HEK293 (cell line): ENCODE data around the gene SPATA33.

Source experiments
- CTCF ChIA-PET: fragments of 350-600 bp; formaldehyde crosslinking; extraction: SDS; loops from one replicate; lab custom pipeline; 2021; ENCODE audit warnings: antibody characterized with exemption; lab: Yijun Ruan, JAX
- POLR2A ChIA-PET: fragments of 300-600 bp; formaldehyde crosslinking; extraction: SDS; loops from one replicate; lab custom pipeline; 2020; ENCODE audit warnings: antibody characterized with exemption, inconsistent platforms; lab: Yijun Ruan, JAX
- H3K27ac ChIP-seq: fragments of 200-500 bp; sonication (Bioruptor generic); 2 replicates; pipeline ENCODE4 v1.5.1; 2014; ENCODE audit warnings: low read depth, low read length, control low read depth, inconsistent platforms; ENCODE audit errors: extremely low read depth
- H3K36me3 ChIP-seq, 2 experiments: fragments of 200-500 bp in 1 of 2; sonication (Bioruptor generic) in 1 of 2; 1 replicate in 1 of 2; 2 replicates in 1 of 2; pipeline ENCODE4 v1.5.1; 2014 to 2017; ENCODE audit warnings: inconsistent platforms in 2 of 2, low read length in 2 of 2; ENCODE audit not compliant: control insufficient read depth in 2 of 2, insufficient read depth in 1 of 2
- H3K4me1 ChIP-seq: fragments of 200-500 bp; sonication (Bioruptor generic); 2 replicates; pipeline ENCODE4 v1.5.1; 2014; ENCODE audit warnings: mild to moderate bottlenecking, low read length, inconsistent platforms; ENCODE audit not compliant: control insufficient read depth, insufficient read depth
- H3K4me3 ChIP-seq: 2 replicates; pipeline ENCODE4 v1.5.1; 2011; ENCODE audit warnings: low read depth, mild to moderate bottlenecking, control low read depth, low read length, moderate library complexity
- H3K9me3 ChIP-seq: fragments of 200-500 bp; sonication (Bioruptor generic); 2 replicates; pipeline ENCODE4 v1.5.1; 2014; ENCODE audit warnings: low read depth, low read length, inconsistent platforms; ENCODE audit not compliant: control insufficient read depth, insufficient read depth
- EGR2 ChIP-seq: fragments of 450-650 bp; formaldehyde crosslinking; IDR thresholded peaks from 2 replicates; pipeline ENCODE4 v1.5.1; 2016; ENCODE audit warnings: low read depth, missing biosample characterization, missing genetic modification characterization
- KLF7 ChIP-seq: fragments of 450-650 bp; formaldehyde crosslinking; IDR thresholded peaks from 2 replicates; pipeline ENCODE4 v1.5.1; 2016; ENCODE audit warnings: missing biosample characterization, missing genetic modification characterization, borderline replicate concordance
- MYNN ChIP-seq: fragments of 450-650 bp; formaldehyde crosslinking; IDR thresholded peaks from 2 replicates; pipeline ENCODE4 v1.5.1; 2016; ENCODE audit warnings: missing biosample characterization, missing genetic modification characterization, borderline replicate concordance
- MZF1 ChIP-seq: fragments of 450-650 bp; formaldehyde crosslinking; IDR thresholded peaks from 2 replicates; pipeline ENCODE4 v1.5.1; 2017; ENCODE audit warnings: missing biosample characterization, missing genetic modification characterization, borderline replicate concordance
- SCRT1 ChIP-seq: fragments of 450-650 bp; formaldehyde crosslinking; IDR thresholded peaks from 2 replicates; pipeline ENCODE4 v1.5.1; 2016; ENCODE audit warnings: missing biosample characterization, missing genetic modification characterization, borderline replicate concordance
- YY1 ChIP-seq: fragments of 450-650 bp; formaldehyde crosslinking; IDR thresholded peaks from 2 replicates; pipeline ENCODE4 v1.5.1; 2018; ENCODE audit warnings: missing biosample characterization, missing genetic modification characterization
- ZBTB17 ChIP-seq: fragments of 450-650 bp; formaldehyde crosslinking; IDR thresholded peaks from 2 replicates; pipeline ENCODE4 v1.5.1; 2016; ENCODE audit warnings: missing biosample characterization, missing genetic modification characterization
- ZFP3 ChIP-seq: fragments of 450-650 bp; formaldehyde crosslinking; IDR thresholded peaks from 2 replicates; pipeline ENCODE4 v1.5.1; 2016; ENCODE audit warnings: low read depth, missing biosample characterization, missing genetic modification characterization
- ZNF132 ChIP-seq: fragments of 450-650 bp; formaldehyde crosslinking; IDR thresholded peaks from 2 replicates; pipeline ENCODE4 v1.5.1; 2017; ENCODE audit warnings: missing biosample characterization, missing genetic modification characterization, borderline replicate concordance
- ZNF335 ChIP-seq: fragments of 450-650 bp; formaldehyde crosslinking; conservative IDR thresholded peaks from 2 replicates; pipeline ENCODE4 v1.5.1; 2016; ENCODE audit warnings: missing biosample characterization, missing genetic modification characterization
- ZNF366 ChIP-seq: fragments of 450-650 bp; formaldehyde crosslinking; conservative IDR thresholded peaks from 2 replicates; pipeline ENCODE4 v1.5.1; 2016; ENCODE audit warnings: missing biosample characterization, missing genetic modification characterization
- ZNF558 ChIP-seq: fragments of 450-650 bp; formaldehyde crosslinking; IDR thresholded peaks from 2 replicates; pipeline ENCODE4 v1.5.1; 2016; ENCODE audit warnings: missing biosample characterization, missing genetic modification characterization
- ZNF621 ChIP-seq: fragments of 450-650 bp; formaldehyde crosslinking; IDR thresholded peaks from 2 replicates; pipeline ENCODE4 v1.5.1; 2017; ENCODE audit warnings: missing biosample characterization, missing genetic modification characterization
- ZNF658 ChIP-seq: fragments of 450-650 bp; formaldehyde crosslinking; IDR thresholded peaks from 2 replicates; pipeline ENCODE4; 2016; ENCODE audit warnings: missing biosample characterization, missing genetic modification characterization
- ZNF664 ChIP-seq: fragments of 450-650 bp; formaldehyde crosslinking; IDR thresholded peaks from 2 replicates; pipeline ENCODE4 v1.5.1; 2016; ENCODE audit warnings: missing biosample characterization, missing genetic modification characterization
- ZNF670 ChIP-seq: fragments of 450-650 bp; formaldehyde crosslinking; IDR thresholded peaks from 2 replicates; pipeline ENCODE4 v1.5.1; 2016; ENCODE audit warnings: missing biosample characterization, missing genetic modification characterization, low read depth
- ZNF791 ChIP-seq: fragments of 450-650 bp; formaldehyde crosslinking; IDR thresholded peaks from 2 replicates; pipeline ENCODE4 v1.5.1; 2016; ENCODE audit warnings: missing biosample characterization, missing genetic modification characterization
- TF ChIP-seq, protein P1 (sequence below): fragments of 450-650 bp; formaldehyde crosslinking; IDR thresholded peaks from 2 replicates; pipeline ENCODE4 v1.5.1; 2016; ENCODE audit warnings: missing biosample characterization, missing genetic modification characterization
- TF ChIP-seq, protein P2 (sequence below): fragments of 450-650 bp; formaldehyde crosslinking; IDR thresholded peaks from 2 replicates; pipeline ENCODE4 v1.5.1; 2016; ENCODE audit warnings: missing biosample characterization, missing genetic modification characterization
- TF ChIP-seq, protein P3 (sequence below): fragments of 450-650 bp; formaldehyde crosslinking; conservative IDR thresholded peaks from 2 replicates; pipeline ENCODE4 v1.5.1; 2016; ENCODE audit warnings: low read depth, missing biosample characterization, missing genetic modification characterization
- TF ChIP-seq, protein P4 (sequence below): fragments of 450-650 bp; formaldehyde crosslinking; IDR thresholded peaks from 2 replicates; pipeline ENCODE4 v1.5.1; 2016; ENCODE audit warnings: missing biosample characterization, missing genetic modification characterization
- TF ChIP-seq, protein P5 (sequence below): fragments of 450-650 bp; formaldehyde crosslinking; IDR thresholded peaks from 2 replicates; pipeline ENCODE4 v1.5.1; 2017; ENCODE audit warnings: missing biosample characterization, missing genetic modification characterization
- TF ChIP-seq, protein P6 (sequence below): fragments of 450-650 bp; formaldehyde crosslinking; IDR thresholded peaks from 2 replicates; pipeline ENCODE4 v1.5.1; 2016; ENCODE audit warnings: missing biosample characterization, missing genetic modification characterization, low read depth

Gene SPATA33

DNA sequence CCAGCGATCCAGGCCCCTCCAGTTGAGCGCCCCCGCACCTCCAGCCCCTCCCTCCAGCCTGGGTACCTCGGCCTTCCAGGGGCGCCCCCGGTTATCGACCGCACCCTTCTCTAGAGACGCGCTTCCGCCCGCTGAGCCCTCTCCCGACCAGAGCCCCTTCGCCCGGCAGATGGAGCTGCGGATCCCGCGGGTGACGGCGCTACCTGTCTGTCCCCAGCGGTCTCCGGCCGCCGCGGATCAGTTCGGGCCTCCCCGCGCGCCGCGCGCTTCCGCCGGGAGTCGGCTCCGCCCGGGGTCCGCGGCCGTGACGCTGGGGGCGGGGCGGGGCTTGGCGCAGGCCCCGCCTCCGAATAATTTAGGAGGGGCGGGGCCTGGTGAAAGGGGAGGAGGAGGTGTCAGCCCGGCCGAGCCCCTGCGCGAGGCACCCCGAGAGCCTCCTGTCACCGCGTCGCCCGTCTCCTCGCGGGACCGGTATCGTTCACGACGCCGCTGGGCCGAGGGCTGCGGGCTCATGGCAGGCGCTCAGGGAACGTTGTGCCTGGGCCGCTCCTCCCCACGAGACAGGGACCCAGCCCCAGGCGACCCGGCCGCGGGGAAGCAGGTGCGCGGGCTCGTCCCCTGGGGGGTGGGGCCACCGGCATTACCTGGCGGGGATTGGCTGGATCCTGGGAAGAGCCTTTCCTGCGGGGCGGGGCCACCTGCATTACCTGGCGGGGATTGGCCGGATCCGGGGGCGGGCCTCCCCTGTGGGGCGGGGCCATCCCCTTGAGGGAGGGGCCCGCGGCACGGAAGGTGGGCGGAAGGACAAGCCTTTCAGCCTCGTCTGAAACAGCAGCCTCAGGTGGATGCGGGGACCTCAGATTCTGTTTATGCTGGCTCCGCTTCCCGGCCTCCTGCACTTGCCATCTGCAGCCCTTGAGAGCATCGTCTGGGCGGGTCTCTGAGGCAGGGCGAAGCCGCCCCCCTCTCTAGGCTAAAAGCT lies 44.1 kb downstream of the SPATA33 start, which contains the start of gene SPATA2L (continued):
- TF ChIP-seq, protein P1, sequence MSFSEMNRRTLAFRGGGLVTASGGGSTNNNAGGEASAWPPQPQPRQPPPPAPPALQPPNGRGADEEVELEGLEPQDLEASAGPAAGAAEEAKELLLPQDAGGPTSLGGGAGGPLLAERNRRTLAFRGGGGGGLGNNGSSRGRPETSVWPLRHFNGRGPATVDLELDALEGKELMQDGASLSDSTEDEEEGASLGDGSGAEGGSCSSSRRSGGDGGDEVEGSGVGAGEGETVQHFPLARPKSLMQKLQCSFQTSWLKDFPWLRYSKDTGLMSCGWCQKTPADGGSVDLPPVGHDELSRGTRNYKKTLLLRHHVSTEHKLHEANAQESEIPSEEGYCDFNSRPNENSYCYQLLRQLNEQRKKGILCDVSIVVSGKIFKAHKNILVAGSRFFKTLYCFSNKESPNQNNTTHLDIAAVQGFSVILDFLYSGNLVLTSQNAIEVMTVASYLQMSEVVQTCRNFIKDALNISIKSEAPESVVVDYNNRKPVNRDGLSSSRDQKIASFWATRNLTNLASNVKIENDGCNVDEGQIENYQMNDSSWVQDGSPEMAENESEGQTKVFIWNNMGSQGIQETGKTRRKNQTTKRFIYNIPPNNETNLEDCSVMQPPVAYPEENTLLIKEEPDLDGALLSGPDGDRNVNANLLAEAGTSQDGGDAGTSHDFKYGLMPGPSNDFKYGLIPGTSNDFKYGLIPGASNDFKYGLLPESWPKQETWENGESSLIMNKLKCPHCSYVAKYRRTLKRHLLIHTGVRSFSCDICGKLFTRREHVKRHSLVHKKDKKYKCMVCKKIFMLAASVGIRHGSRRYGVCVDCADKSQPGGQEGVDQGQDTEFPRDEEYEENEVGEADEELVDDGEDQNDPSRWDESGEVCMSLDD, result 0 out of 2 replicates have a peak, but pooled peaks have one; percentile 15
- TF ChIP-seq, protein P2, sequence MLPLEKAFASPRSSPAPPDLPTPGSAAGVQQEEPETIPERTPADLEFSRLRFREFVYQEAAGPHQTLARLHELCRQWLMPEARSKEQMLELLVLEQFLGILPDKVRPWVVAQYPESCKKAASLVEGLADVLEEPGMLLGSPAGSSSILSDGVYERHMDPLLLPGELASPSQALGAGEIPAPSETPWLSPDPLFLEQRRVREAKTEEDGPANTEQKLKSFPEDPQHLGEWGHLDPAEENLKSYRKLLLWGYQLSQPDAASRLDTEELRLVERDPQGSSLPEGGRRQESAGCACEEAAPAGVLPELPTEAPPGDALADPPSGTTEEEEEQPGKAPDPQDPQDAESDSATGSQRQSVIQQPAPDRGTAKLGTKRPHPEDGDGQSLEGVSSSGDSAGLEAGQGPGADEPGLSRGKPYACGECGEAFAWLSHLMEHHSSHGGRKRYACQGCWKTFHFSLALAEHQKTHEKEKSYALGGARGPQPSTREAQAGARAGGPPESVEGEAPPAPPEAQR, result no peak
- TF ChIP-seq ZNF664 (tag by site-specific recombination) (no peak), ZBTB17 (tag by site-specific recombination) (no peak), MZF1 (tag by site-specific recombination) (no peak)
- TF ChIP-seq, protein P3, sequence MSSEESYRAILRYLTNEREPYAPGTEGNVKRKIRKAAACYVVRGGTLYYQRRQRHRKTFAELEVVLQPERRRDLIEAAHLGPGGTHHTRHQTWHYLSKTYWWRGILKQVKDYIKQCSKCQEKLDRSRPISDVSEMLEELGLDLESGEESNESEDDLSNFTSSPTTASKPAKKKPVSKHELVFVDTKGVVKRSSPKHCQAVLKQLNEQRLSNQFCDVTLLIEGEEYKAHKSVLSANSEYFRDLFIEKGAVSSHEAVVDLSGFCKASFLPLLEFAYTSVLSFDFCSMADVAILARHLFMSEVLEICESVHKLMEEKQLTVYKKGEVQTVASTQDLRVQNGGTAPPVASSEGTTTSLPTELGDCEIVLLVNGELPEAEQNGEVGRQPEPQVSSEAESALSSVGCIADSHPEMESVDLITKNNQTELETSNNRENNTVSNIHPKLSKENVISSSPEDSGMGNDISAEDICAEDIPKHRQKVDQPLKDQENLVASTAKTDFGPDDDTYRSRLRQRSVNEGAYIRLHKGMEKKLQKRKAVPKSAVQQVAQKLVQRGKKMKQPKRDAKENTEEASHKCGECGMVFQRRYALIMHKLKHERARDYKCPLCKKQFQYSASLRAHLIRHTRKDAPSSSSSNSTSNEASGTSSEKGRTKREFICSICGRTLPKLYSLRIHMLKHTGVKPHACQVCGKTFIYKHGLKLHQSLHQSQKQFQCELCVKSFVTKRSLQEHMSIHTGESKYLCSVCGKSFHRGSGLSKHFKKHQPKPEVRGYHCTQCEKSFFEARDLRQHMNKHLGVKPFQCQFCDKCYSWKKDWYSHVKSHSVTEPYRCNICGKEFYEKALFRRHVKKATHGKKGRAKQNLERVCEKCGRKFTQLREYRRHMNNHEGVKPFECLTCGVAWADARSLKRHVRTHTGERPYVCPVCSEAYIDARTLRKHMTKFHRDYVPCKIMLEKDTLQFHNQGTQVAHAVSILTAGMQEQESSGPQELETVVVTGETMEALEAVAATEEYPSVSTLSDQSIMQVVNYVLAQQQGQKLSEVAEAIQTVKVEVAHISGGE (tag by site-specific recombination), result peak; percentile 60

DNA sequence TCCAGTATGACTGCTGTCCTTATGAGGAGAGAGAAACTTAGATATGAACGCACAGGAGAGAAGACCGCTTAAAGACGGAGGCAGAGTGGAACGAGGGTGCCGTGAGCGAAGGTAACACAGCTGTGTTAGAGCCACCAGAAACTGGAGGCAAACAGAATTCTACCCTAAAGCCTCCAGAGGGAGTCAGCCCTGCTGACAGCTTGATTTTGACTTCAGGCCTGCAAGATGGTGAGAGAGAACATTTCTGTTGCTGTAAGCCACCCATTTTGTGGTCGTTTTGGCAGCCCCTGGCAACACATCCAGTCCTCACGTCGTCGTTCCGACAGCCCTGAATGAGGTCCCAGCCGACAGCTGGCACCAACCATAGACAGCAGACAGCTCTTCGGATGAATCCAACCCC lies 46.6 kb downstream of the SPATA33 start:
- Histone ChIP-seq H3K36me3 (peaks cover 0 to under 1% of the 10 kb centered on the region in 2 experiments; a peak in 1 of 3 replicates), H3K4me1 (peaks cover 8% of the 10 kb centered on the region), H3K4me3 (no peak overlapping the region), H3K27ac (no peak overlapping the region), H3K9me3 (no peaks in the 10 kb centered on the region)
- POLR2A ChIA-PET, result no interaction called here
- no peak for TF ChIP-seq ZNF558 (tag by site-specific recombination)
- no peak for TF ChIP-seq ZNF621 (tag by site-specific recombination)
- no peak for TF ChIP-seq ZNF132 (tag by site-specific recombination)
- no peak for TF ChIP-seq ZNF658 (tag by site-specific recombination)
- no peak for TF ChIP-seq ZNF335 (tag by site-specific recombination)
- no peak for TF ChIP-seq ZNF791 (tag by site-specific recombination)
- no peak for TF ChIP-seq KLF7 (tag by site-specific recombination)
- no peak for TF ChIP-seq ZNF366 (tag by site-specific recombination)
- TF ChIP-seq, protein P4, sequence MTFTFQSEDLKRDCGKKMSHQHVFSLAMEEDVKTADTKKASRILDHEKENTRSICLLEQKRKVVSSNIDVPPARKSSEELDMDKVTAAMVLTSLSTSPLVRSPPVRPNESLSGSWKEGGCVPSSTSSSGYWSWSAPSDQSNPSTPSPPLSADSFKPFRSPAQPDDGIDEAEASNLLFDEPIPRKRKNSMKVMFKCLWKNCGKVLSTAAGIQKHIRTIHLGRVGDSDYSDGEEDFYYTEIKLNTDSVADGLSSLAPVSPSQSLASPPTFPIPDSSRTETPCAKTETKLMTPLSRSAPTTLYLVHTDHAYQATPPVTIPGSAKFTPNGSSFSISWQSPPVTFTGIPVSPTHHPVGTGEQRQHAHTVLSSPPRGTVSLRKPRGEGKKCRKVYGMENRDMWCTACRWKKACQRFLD (tag by site-specific recombination), result no peak
- TF ChIP-seq EGR2 (tag by site-specific recombination), result no peak
- TF ChIP-seq YY1 (tag by site-specific recombination), result no peak
- no peak for TF ChIP-seq ZFP3
- no peak for TF ChIP-seq ZNF670 (tag by site-specific recombination)
- TF ChIP-seq, protein P5, sequence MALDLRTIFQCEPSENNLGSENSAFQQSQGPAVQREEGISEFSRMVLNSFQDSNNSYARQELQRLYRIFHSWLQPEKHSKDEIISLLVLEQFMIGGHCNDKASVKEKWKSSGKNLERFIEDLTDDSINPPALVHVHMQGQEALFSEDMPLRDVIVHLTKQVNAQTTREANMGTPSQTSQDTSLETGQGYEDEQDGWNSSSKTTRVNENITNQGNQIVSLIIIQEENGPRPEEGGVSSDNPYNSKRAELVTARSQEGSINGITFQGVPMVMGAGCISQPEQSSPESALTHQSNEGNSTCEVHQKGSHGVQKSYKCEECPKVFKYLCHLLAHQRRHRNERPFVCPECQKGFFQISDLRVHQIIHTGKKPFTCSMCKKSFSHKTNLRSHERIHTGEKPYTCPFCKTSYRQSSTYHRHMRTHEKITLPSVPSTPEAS (tag by site-specific recombination), result no peak
- no peak for TF ChIP-seq SCRT1 (tag by site-specific recombination)
- no peak for TF ChIP-seq MYNN
- TF ChIP-seq, protein P6, sequence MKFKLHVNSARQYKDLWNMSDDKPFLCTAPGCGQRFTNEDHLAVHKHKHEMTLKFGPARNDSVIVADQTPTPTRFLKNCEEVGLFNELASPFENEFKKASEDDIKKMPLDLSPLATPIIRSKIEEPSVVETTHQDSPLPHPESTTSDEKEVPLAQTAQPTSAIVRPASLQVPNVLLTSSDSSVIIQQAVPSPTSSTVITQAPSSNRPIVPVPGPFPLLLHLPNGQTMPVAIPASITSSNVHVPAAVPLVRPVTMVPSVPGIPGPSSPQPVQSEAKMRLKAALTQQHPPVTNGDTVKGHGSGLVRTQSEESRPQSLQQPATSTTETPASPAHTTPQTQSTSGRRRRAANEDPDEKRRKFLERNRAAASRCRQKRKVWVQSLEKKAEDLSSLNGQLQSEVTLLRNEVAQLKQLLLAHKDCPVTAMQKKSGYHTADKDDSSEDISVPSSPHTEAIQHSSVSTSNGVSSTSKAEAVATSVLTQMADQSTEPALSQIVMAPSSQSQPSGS, result no peak
- CTCF ChIA-PET, result interaction anchor here (1.6 to 2.5 kb wide), 3 partner anchors 85 to 205 kb away, joined by 3 to 23 read pairs (median 20); no protein-coding TSS in a partner anchor
